AG04450 (cell line): Measurements from ENCODE around the gene LANCL2. TPM values are rescaled to one million over a fixed set of nuclear protein-coding genes. Genes with fewer than 3 reads are reported as not detected.
"Not testable (repeated sequence)": the region's sequence is repeated elsewhere in the genome, so short reads cannot be mapped to it uniquely, and the experiment has no call there.

Source experiments
- CTCF ChIA-PET: fragments of 300-600, 350-600 bp; formaldehyde crosslinking; extraction: SDS; loops from one replicate; lab custom pipeline; 2022; ENCODE audit warnings: antibody characterized with exemption, inconsistent platforms; lab: Charles Lee
- POLR2A ChIA-PET: fragments of 350-600 bp; formaldehyde crosslinking; extraction: SDS; loops from one replicate; lab custom pipeline; 2021; ENCODE audit warnings: antibody characterized with exemption, inconsistent platforms; lab: Yijun Ruan, JAX
- DNase-seq: peaks from one replicate; pipeline ENCODE4 v3.0.0-alpha.2; 2011; ENCODE audit warnings: low read depth, low spot score
- H3K27ac ChIP-seq: one replicate; pipeline ENCODE4 v1.5.1; 2012; ENCODE audit warnings: low read depth, low read length, control low read depth
- H3K27me3 ChIP-seq: one replicate; pipeline ENCODE4 v1.6.0; 2012; ENCODE audit warnings: low read length; ENCODE audit not compliant: control insufficient read depth, insufficient read depth
- H3K4me3 ChIP-seq: 2 replicates; pipeline ENCODE4 v1.5.1; 2011; ENCODE audit warnings: mild to moderate bottlenecking, low read depth, low read length, control low read depth
- H3K9me3 ChIP-seq: 2 replicates; pipeline ENCODE4 v1.5.1; 2012; ENCODE audit warnings: low read length; ENCODE audit not compliant: control insufficient read depth, insufficient read depth
- polyA plus RNA-seq: library from polyadenylated mRNA; depleted of rRNA; stranded (reverse); fragments of >200 nt; gene quantifications from 2 replicates; pipeline ENCODE4 v1.2.3, GENCODE V29; 2011
- TF ChIP-seq, protein P1 (sequence below): IDR thresholded peaks from 2 replicates; pipeline ENCODE4 v1.5.1; 2011; ENCODE audit warnings: low read depth, low read length, control low read depth, inconsistent platforms

LANCL2 gene
- polyA plus RNA-seq, 1 experiment = 16.9 TPM

DNA sequence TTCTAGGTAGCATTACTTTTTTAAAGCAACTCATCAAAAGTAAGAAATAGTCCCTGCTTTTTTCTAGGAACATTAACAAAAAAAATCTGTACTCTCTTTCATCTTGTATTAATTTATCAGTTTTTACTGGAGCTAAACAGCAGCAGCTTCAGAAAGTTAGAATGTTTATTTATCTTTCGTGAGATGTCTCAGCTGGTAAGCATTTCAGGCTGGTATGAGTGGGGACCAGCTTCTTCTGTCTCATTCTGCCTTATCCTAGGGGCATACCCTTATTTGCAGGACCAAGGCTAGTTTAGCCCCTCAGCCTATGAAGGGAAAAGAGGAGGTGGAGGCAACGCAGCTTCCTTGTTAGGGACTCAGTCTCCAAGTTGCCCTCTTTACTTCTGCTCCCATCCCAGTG, 35.1 kb downstream of the LANCL2 start:
- ChIA-PET POLR2A (interaction anchor here (1.0 to 1.9 kb wide), 2 partner anchors 34 to 641 kb away, joined by 3 to 8 read pairs; partner anchors contain the start of gene SEC61G), CTCF (interaction anchor here (0.9 to 2.8 kb wide), 4 partner anchors 10 to 120 kb away, joined by 3 to 26 read pairs (median 8); no protein-coding TSS in a partner anchor)
- Histone ChIP-seq H3K27ac (no peak overlapping the region), H3K4me3 (no peak overlapping the region), H3K27me3 (no peaks in the 10 kb centered on the region), H3K9me3 (no peaks in the 10 kb centered on the region)
- TF ChIP-seq, protein P1, sequence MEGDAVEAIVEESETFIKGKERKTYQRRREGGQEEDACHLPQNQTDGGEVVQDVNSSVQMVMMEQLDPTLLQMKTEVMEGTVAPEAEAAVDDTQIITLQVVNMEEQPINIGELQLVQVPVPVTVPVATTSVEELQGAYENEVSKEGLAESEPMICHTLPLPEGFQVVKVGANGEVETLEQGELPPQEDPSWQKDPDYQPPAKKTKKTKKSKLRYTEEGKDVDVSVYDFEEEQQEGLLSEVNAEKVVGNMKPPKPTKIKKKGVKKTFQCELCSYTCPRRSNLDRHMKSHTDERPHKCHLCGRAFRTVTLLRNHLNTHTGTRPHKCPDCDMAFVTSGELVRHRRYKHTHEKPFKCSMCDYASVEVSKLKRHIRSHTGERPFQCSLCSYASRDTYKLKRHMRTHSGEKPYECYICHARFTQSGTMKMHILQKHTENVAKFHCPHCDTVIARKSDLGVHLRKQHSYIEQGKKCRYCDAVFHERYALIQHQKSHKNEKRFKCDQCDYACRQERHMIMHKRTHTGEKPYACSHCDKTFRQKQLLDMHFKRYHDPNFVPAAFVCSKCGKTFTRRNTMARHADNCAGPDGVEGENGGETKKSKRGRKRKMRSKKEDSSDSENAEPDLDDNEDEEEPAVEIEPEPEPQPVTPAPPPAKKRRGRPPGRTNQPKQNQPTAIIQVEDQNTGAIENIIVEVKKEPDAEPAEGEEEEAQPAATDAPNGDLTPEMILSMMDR = no peak
- DNase-seq = no peak

DNA sequence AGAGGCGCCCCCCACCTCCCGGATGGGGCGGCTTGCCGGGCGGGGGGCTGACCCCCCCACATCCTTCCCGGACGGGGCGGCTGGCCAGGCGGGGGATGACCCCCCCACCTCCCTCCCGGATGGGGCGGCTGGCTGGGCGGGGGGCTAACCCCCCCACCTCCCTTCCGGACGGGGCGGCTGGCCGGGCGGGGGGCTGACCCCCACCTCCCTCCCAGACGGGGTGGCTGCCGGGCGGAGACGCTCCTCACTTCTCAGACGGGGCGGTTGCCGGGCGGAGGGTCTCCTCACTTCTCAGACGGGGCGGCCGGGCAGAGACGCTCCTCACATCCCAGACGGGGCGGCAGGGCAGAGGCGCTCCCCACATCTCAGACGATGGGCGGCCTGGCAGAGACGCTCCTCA, 37.4 kb downstream of the LANCL2 start:
- H3K27me3 ChIP-seq, H3K4me3 ChIP-seq, DNase-seq, H3K9me3 ChIP-seq, POLR2A ChIA-PET, CTCF ChIA-PET, H3K27ac ChIP-seq: not testable (repeated sequence)

DNA sequence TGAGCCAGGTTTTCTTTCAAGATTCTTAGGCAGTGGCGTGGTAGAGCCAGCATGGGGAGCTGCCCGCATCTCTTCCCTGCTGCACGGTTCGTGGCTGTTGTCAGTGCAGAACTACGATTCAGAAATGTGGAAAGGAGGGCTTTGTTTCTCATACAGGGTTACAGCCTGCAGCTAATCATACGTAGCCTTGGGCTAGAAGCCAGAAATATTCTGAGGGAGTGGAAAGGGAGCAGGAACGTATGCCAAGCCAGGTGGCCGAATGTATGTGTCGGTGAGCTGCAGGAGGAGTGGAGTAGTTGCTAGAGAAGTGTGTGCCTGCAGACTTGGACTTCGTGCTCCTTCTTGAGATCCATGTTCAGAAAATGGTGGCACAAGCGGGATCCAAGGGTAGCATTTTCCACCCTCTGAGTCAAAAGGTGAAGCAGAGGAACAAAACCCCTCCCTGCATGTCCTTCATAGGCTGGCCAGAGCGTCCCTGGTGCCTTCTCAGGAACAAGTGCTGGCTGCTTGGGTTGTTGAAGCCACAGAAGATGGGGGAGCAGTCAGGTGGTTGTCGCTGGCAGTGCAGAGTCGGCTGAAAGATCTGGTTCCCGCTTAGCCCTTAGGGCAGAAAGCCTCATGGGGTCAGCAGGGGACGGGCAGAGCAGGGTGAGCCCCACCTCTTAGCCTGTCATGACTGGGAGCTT, 40.9 kb downstream of the LANCL2 start:
- Histone ChIP-seq H3K27ac (no peak overlapping the region), H3K4me3 (no peak overlapping the region), H3K9me3 (no peaks in the 10 kb centered on the region), H3K27me3 (no peaks in the 10 kb centered on the region)
- no peak for DNase-seq
- TF ChIP-seq, protein P1 = no peak
- CTCF ChIA-PET = interaction anchor here (1.4 kb wide), 1 partner anchor 9 kb away, joined by 7 read pairs; no protein-coding TSS in a partner anchor
- POLR2A ChIA-PET = no interaction called here

DNA sequence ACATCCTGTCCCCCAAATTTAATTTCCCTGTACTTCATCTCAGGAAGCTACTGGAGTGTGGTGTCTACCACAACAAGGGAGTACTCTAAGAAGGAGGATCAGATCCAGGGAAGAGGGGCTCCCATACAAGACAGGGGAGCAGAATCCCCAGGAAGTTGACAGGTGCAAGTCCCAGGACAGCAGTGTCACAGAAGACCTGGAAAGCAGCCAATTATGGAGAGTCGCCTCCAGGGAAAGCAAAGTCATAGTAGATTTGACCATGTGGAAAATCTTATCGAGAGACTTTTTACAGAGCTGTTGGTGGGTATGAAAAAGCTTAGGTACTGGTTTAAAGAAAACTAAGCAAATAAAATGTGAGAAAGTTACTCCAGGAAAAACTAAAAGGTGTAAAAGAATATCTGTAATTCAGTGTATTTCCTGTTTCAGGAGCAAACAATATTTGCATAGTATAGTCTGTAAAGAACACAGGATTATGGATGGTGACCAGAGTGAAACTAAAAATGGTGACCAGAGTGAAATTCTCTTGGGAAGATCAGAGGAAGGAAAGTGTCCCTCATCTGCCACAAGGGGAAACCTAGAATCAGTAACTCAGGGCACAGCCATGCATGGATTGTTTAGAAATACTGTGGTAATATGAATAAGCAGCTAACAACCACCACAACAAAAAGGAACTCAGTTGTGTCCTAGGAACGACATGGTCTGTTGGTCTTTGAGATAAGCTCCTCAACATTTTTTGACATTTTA, 44.5 kb downstream of the LANCL2 start:
- Histone ChIP-seq H3K9me3 (no peaks in the 10 kb centered on the region; the same call in 1 of the 2 replicates), H3K27me3 (no peaks in the 10 kb centered on the region), H3K27ac (no peak overlapping the region), H3K4me3 (no peak overlapping the region)
- ChIA-PET CTCF (interaction anchor here (0.6 to 1.5 kb wide), 6 partner anchors 9 to 636 kb away, joined by 3 to 13 read pairs (median 5); no protein-coding TSS in a partner anchor), POLR2A (interaction anchor here (0.9 kb wide), 1 partner anchor 32 kb away, joined by 3 read pairs; no protein-coding TSS in a partner anchor)
- TF ChIP-seq, protein P1 = peak; percentile 22; the same call in 1 of the 2 replicates
- no peak for DNase-seq

DNA sequence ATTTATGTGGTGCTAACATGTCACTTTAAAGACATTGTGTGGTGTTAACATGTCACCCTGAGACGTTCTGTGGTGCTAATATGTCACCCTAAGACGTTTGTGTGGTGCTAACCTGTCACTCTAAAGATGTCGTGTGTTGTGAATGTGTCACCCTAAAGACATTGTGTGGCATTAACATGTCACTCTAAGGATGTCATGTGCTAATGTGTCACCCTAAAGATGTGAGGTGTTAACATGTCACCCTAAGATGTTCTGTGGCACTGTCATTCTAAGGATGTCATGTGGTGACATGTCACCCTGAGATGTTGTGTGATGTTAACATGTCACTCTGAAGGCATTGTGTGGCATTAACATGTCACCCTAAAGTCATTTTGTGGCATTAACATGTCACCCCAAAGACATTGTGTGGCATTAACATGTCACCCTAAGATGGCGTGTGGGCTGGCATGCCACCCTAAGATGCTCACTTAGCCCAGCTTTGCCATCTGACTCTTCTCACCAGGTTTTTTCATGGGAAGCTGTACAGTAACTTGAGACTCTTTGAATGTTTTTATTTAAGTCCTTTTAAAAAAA, 45.6 kb downstream of the LANCL2 start:
- no peak overlapping the region for H3K27ac ChIP-seq
- ChIA-PET POLR2A (no interaction called here), CTCF (interaction anchor here (0.5 to 1.5 kb wide), 6 partner anchors 11 to 644 kb away, joined by 3 to 13 read pairs (median 4); no protein-coding TSS in a partner anchor)
- H3K27me3 ChIP-seq = no peaks in the 10 kb centered on the region
- H3K9me3 ChIP-seq = no peaks in the 10 kb centered on the region; the same call in 1 of the 2 replicates
- TF ChIP-seq, protein P1 = no peak
- no peak overlapping the region for H3K4me3 ChIP-seq
- no peak for DNase-seq
